HuH-7 (cell line): ENCODE results near the gene USP32.

Experiments
- DNase-seq: peaks from one replicate; pipeline ENCODE4 v3.0.0; 2011; ENCODE audit warnings: low spot score

The USP32 gene

GRCh38 chr17:60155427-60155814, 236.5 kb downstream of the USP32 start:
- no peak for DNase-seq

DNA sequence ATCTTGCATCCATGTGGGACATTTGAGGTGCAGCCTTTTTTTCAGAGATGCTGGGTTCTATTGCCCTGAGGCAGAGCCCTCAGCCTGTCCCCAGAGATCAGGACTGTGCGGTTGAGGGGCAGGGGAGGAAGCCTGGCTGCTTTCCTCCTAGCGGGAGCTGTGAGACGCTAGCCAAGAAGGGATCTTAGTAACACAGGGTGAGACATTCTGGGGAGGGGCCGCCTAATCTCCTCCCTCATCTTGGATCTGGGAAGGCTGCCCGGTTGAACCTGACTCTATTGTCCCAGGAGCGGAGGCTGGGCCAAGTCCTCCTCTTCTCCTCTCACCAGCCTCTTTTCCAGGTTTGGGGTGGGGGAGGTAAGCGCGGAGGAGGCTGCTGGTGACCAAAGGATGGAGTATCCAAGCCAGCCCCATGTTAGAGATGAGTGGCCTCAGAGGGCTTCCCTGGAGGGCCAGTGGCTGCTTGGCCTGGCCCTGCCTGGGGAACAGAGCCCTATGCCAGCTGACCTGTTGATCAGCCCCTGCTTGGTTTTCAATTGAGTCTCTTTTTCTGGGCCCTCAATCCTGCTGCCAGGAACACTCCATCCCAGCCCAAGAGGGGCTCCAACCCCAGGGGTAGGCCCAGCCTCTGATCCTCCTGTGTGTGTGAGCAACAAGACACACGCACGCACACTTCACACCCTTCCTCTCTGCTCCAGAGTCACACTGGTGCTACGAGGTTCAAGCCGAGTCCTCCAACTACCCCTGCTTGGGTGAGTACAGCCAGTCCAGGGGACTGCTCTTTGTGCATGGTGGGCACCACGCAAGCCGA, 237.1 kb downstream of the USP32 start:
- no peak for DNase-seq

DNA sequence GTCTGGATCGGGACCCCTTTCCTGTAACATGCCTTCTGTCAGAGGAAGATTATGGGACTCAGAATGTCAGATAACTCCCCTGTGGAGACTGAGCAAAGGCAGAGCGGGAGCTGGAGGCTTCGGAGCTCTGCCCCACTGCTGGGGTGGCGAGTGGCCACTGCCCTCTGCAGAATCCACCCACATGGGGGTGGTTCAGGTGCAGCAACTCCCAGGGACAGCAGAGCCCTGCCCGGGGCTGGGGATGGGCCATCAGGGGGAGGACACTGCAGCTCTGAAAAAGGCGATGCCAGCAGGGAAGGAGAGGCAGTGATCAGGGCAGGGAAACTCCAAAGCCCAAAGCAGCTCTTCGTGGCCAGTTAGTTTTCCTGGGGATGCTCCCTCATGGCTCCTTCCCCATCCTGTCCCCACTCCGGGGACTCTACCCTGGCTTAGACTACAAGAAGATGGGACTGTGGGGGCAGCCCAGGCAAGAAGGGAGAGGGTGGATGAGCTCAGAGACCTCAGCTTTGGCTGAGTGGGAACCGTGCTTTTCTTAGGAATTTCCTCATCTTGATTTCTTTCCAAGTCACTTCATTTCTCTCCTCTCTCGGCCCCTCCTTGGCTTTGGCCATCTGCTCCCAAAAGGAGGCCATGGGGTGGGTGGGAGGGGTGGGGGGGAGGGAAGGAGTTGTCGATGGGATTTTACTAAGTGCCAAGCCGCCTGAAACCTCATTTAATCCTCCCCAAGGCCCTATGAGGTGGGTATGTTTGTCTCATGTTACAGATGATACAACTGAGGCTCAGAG, 238.1 kb downstream of the USP32 start:
- no peak for DNase-seq

DNA sequence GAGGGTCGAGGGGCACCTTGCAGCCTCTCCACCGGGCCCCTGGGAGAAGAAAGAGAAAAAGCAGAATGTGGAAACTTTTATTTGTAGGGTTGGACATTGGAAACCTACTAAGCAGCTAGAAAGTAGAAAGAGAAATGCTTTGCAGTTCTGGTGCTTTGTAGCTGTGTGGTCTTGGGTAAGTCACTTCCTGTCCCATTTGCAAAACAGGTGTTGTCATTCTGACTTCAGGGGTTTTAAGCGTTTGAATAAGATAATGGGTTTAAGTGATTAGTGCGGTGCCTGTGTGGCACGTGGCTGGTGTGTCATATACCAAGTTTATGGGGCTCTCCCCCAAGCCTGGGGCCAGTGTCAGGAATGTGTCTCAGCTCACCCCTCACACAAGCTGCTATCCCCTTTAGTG, 240.6 kb downstream of the USP32 start:
- no peak for DNase-seq

DNA sequence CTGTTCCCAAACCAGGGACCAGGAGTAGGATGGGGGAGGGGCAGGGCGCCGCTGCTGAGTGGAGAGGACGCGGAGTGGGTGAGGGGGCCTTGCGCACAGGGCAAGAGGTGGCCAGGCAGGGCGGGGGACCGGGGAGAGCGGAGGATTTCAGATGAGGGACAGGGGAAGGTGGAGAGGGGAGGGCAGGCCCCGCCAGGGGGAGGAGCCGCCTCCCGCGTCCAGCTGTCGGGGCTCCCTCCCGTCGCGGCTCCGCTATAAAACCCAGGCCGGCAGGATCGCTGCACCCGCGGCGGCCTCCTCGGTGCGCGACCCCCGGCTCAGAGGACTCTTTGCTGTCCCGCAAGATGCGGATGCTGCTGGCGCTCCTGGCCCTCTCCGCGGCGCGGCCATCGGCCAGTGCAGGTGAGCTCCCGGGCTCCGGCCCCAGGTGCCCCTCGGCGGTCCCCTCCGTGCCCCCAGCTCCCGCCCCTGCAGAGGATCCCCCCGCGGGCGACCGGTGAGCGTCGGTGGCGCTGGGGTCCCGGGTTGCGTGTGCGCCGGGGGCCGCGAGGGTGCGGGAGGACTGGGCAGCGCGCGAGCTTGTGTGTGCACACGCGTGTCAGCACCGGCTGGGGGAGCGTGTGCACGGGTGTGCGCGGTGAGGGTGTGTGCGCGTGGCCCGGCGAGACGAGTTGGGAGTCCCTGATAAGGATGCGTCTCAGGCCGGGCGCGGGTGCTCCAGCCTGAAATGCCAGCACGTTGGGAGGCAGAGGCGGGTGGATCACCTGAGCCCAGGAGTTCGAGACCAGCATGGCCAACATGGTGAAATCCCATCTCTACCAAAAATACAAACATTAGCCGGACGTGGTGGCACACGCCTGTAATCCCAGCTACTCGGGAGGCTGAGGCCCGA, 242.0 kb downstream of the USP32 start, which contains the start of gene CA4:
CA4 (plus strand) TSS at position 283 of the 892 bp plus-strand sequence; CDS start at position 345, 62 bp downstream.
- peak; percentile 65 for DNase-seq

GRCh38 chr17:60148373-60148772, 243.6 kb downstream of the USP32 start:
- no peak for DNase-seq

DNA sequence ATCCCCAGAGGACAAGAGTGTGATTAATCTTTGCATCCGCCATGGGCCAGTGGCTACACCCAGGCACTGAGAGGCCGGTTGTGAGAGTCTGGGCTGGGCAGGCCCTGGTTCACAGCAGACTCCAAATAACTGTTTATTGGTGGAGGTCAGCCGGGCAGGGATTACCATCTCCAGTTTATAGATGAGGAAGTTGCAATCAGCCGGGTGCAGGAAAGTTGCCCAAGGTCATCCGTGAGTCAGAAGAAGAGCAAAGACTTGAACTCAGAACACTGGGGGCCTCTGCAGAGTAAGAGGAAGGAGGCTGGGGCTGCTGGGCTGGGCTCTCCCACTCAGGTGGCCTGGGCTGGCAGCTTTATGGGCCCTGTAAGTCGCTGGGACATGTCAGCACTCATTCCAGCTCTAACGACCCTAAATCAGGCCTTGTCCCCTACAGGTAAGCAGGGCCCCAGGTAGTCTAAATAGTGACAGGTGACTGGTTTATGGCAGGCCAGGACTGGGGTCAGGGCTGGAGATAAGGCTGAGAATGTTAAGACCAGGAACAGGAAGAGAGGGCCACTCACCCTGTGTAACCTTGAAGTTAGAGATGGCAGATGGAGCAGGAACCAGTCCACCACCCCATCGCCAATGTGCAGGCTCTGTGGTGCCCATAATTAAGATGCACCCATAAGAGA, 244.2 kb downstream of the USP32 start:
- peak; percentile 59 for DNase-seq

DNA sequence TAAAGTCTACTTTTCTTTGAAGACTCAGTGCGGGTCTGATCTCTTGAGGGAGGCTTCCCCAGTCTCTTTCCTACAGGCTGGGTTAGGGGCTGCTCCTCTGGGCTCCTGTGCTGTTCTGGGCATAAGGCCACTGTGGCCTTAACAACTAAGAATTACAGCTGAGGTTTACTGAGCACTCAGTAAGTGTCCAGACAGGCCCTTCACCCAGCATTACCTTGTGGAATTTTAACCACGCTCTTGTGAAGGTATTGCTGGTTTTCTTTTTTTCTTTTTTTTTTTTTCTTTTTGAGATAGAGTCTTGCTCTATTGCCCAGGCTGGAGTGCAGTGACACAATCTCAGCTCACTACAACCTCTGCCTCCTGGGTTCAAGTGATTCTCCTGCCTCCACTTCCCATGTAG, 245.7 kb downstream of the USP32 start:
- DNase-seq, result no peak

DNA sequence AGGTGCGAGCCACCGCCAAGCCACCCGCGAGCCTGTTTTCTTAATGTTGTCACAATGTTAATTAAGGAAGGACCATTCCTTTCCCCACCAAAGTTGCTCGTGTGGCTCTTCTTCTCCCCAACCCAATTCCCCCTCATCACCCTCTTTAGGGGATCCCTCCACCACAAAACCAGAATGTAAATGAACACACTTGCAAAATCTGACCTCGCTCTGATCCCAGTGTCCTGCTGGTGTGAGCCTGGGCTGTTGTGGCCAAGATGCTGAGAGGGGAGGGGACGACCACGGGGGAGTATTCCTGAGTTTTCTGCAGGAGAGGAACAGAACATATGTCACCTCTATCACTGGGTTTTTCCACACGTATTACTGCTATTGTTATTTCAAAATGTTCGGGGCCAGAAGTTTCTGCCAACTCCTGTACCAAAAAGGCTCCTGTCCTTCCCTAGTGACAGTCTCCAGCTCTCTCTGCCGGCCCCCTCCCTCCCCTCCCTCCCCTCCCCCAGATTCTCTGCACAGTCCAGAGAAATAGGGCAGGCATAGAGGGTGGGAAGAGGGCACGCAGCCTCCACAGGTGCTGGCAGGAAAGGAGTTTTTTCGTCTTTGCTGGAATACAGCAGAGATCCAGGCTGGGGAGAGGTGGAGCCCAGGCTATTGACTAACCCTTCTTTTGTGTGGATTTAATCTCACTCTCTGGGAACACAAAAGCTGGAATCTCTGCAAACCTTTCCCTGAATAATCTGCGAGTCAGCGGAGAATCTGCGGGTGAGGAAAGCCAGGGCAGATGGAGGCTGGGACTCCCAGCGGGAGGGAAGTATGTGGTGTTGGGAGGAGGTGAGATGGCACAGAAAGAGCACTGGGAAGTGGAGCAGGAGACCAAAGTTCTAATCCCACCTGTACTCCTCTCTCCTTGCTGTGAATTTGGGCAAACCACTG, 246.7 kb downstream of the USP32 start:
- no peak for DNase-seq

GRCh38 chr17:60142872-60143499, 248.9 kb downstream of the USP32 start:
- DNase-seq, result peak; percentile 85

- DNase-seq, result no peak
Observed at GRCh38 chr17:60141111-60142018, 250.6 kb downstream of the USP32 start.

DNA sequence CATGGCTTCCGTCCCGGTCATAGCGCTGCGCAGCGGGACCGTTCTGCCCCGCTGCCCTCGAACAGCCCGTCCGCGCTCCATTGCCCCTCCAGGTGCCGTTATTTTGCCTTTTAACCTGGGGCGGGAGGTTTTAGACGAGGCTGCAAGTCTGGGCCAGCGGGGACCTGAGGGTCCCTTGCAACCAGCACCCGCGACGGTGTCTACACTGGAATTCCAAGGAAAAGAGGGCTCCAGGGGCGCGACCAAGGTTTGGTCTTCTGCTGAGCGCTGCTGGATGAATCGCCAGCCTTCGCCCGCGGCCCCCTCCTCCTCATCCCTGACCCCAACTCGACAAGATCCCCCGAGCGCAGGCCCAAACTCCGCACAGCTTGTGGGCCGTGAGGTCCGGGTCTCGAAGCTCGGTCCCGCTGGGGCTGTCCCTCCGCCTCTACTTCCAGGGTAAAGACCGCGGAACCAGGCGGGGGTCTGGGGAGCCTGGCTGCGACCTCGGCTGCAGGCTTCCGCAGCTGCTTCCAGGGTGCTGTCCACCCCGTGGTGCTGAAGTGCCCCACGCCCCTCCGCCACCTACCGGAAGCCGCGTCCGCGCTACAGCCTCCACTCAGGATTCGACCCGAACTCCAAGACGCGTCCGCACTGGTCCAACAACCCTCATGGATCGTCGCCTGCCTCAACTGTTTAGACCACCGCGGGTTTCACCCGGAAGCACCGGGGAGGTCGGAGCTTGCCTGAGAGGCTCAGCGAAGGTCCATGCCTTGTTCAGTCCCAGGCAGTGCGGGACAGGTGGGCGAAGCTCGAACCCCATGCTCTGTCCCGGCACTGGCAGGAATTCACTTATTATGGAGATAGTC, 252.3 kb downstream of the USP32 start:
- peak; percentile 90 for DNase-seq

- DNase-seq, result no peak
Observed at GRCh38 chr17:60138769-60139437, 253.0 kb downstream of the USP32 start.

- DNase-seq, result no peak
Observed at GRCh38 chr17:60137731-60138130, 254.2 kb downstream of the USP32 start.

GRCh38 chr17:60135951-60136666, 255.8 kb downstream of the USP32 start:
- DNase-seq, result no peak

- peak; percentile 100 for DNase-seq
Observed at GRCh38 chr17:60135151-60135950, 256.6 kb downstream of the USP32 start.
